Activated CD8-positive, alpha-beta memory T cell treated with anti-CD3 and anti-CD28 coated beads for 36 hours (primary cell): ENCODE results near the gene MUC22. TPM values are rescaled to one million over a fixed set of nuclear protein-coding genes. Genes with fewer than 3 reads are reported as not detected.
"Not testable (repeated sequence)": the region's sequence is repeated elsewhere in the genome, so short reads cannot be mapped to it uniquely, and the experiment has no call there.

Experiments used
- CTCF ChIA-PET: fragments of 350-600 bp; sonication (Branson Sonifier 250); formaldehyde crosslinking; loops from one replicate; lab custom pipeline; 2021; ENCODE audit warnings: antibody characterized with exemption; lab: Charles Lee
- POLR2A ChIA-PET: fragments of 350-600 bp; sonication (Branson Sonifier 250); formaldehyde crosslinking; loops from one replicate; lab custom pipeline; 2021; ENCODE audit warnings: antibody characterized with exemption; lab: Charles Lee
- total RNA-seq, 2 experiments: library from RNA; stranded (reverse); gene quantifications; one replicate each; pipeline ENCODE4 v1.2.3, GENCODE V29; 2021

The MUC22 gene
- total RNA-seq: not detected

- ChIA-PET POLR2A (no interaction called here), CTCF (interaction anchor here (1.6 kb wide), 1 partner anchor 69 kb away, joined by 3 read pairs; no protein-coding TSS in a partner anchor)
Measured at GRCh38 chr6:31010393-31011060, at the start of gene MUC22. Gene MUC22 (plus strand): TSS chr6:31010474. CDS start chr6:31010707, 233 bp downstream.

- CTCF ChIA-PET: no interaction called here
- POLR2A ChIA-PET: no interaction called here
Measured at GRCh38 chr6:30960907-30961673, 49.2 kb upstream of the MUC22 start.

- ChIA-PET CTCF (no interaction called here), POLR2A (no interaction called here)
Measured at GRCh38 chr6:30962716-30963115, 47.6 kb upstream of the MUC22 start.

GRCh38 chr6:30963641-30964040 is 46.6 kb upstream of the MUC22 start:
- ChIA-PET POLR2A (no interaction called here), CTCF (interaction anchor here (0.7 kb wide), 1 partner anchor 13 kb away, joined by 7 read pairs; no protein-coding TSS in a partner anchor)

GRCh38 chr6:30964075-30964474 is 46.2 kb upstream of the MUC22 start:
- ChIA-PET CTCF (no interaction called here), POLR2A (no interaction called here)

GRCh38 chr6:30965140-30965601 is 45.1 kb upstream of the MUC22 start:
- POLR2A ChIA-PET: no interaction called here
- CTCF ChIA-PET: no interaction called here

- CTCF ChIA-PET: no interaction called here
- POLR2A ChIA-PET: no interaction called here
Measured at GRCh38 chr6:30966154-30966553, 44.1 kb upstream of the MUC22 start.

- POLR2A ChIA-PET, CTCF ChIA-PET: not testable (repeated sequence)
Measured at GRCh38 chr6:30969171-30969570, 41.1 kb upstream of the MUC22 start.

- CTCF ChIA-PET: no interaction called here
- POLR2A ChIA-PET: no interaction called here
Measured at GRCh38 chr6:30970946-30971345, 39.3 kb upstream of the MUC22 start.

GRCh38 chr6:30972816-30973215 is 37.5 kb upstream of the MUC22 start:
- POLR2A ChIA-PET: no interaction called here
- CTCF ChIA-PET: no interaction called here

- CTCF ChIA-PET: no interaction called here
- POLR2A ChIA-PET: no interaction called here
Measured at GRCh38 chr6:30974490-30975252, 35.6 kb upstream of the MUC22 start.

- ChIA-PET POLR2A (no interaction called here), CTCF (no interaction called here)
Measured at GRCh38 chr6:30979141-30979540, 31.1 kb upstream of the MUC22 start.

GRCh38 chr6:30979690-30980089 is 30.6 kb upstream of the MUC22 start:
- POLR2A ChIA-PET: no interaction called here
- CTCF ChIA-PET: interaction anchor here (0.6 kb wide), 1 partner anchor 382 kb away, joined by 3 read pairs; no protein-coding TSS in a partner anchor

- POLR2A ChIA-PET: interaction anchor here (0.5 to 0.6 kb wide), 2 partner anchors 42 to 57 kb away, joined by 3 read pairs; partner anchors contain the start of gene MUCL3
- CTCF ChIA-PET: interaction anchor here (0.8 kb wide), 1 partner anchor 98 kb away, joined by 3 read pairs; no protein-coding TSS in a partner anchor
Measured at GRCh38 chr6:30981942-30982772, 28.1 kb upstream of the MUC22 start.

GRCh38 chr6:30983439-30983838 is 26.8 kb upstream of the MUC22 start, which contains the start of gene MUC21:
Gene MUC21 (plus strand): TSS chr6:30983718. CDS start chr6:30983959, 241 bp downstream.
- ChIA-PET CTCF (no interaction called here), POLR2A (no interaction called here)

GRCh38 chr6:30985490-30985889 is 24.8 kb upstream of the MUC22 start:
- ChIA-PET POLR2A (no interaction called here), CTCF (no interaction called here)

- CTCF ChIA-PET: interaction anchor here (0.5 kb wide), 1 partner anchor 45 kb away, joined by 3 read pairs; no protein-coding TSS in a partner anchor
- POLR2A ChIA-PET: no interaction called here
Measured at GRCh38 chr6:30987304-30987703, 23.0 kb upstream of the MUC22 start.

- CTCF ChIA-PET: no interaction called here
Measured at GRCh38 chr6:30988209-30988825, 22.0 kb upstream of the MUC22 start.

More at GRCh38 chr6:30988209-30988825, 22.0 kb upstream of the MUC22 start:
- POLR2A ChIA-PET: no interaction called here
